H9 (cell line): Measurements from ENCODE around the gene HAGHL. TPM values are rescaled to one million over a fixed set of nuclear protein-coding genes. Genes with fewer than 3 reads are reported as not detected.
A peak's percentile ranks its signal among the peaks of the same experiment; 100 is the strongest.

Source experiments
- DNase-seq: peaks from one replicate; pipeline ENCODE4 v3.0.0-alpha.2; 2017
- H2AFZ ChIP-seq: one replicate; pipeline ENCODE4 v1.6.1; 2013; ENCODE audit warnings: mild to moderate bottlenecking, low read length, control low read depth, moderate library complexity
- H2AK5ac ChIP-seq: 2 replicates; pipeline ENCODE4 v1.6.1; 2013; ENCODE audit warnings: low read length, control low read depth, mixed read lengths; ENCODE audit not compliant: insufficient read length
- H2BK120ac ChIP-seq: one replicate; pipeline ENCODE4 v1.6.1; 2013; ENCODE audit warnings: low read depth, mild to moderate bottlenecking, low read length, control low read depth, inconsistent platforms; ENCODE audit not compliant: poor library complexity, severe bottlenecking
- H2BK12ac ChIP-seq: 2 replicates; pipeline ENCODE4 v1.6.1; 2013; ENCODE audit warnings: low read length, control low read depth, mixed read lengths, low read depth; ENCODE audit not compliant: insufficient read length
- H2BK15ac ChIP-seq: 2 replicates; pipeline ENCODE4 v1.6.1; 2013; ENCODE audit warnings: low read depth, low read length, control low read depth
- H2BK20ac ChIP-seq: one replicate; pipeline ENCODE4 v1.6.1; 2013; ENCODE audit warnings: low read depth, mild to moderate bottlenecking, low read length, control low read depth, inconsistent platforms; ENCODE audit not compliant: poor library complexity, severe bottlenecking
- H2BK5ac ChIP-seq: 2 replicates; pipeline ENCODE4 v1.6.1; 2013; ENCODE audit warnings: low read length, control low read depth, mixed read lengths; ENCODE audit not compliant: insufficient read length
- H3K14ac ChIP-seq: 2 replicates; pipeline ENCODE4 v1.6.1; 2013; ENCODE audit warnings: low read length, control low read depth; ENCODE audit not compliant: insufficient read depth
- H3K18ac ChIP-seq: 2 replicates; pipeline ENCODE4 v1.6.1; 2013; ENCODE audit warnings: low read depth, mild to moderate bottlenecking, mixed read lengths, low read length, control low read depth; ENCODE audit not compliant: insufficient read length
- H3K23ac ChIP-seq: 2 replicates; pipeline ENCODE4 v1.6.1; 2013; ENCODE audit warnings: low read length, control low read depth, mixed read lengths, low read depth; ENCODE audit not compliant: insufficient read length
- H3K23me2 ChIP-seq: 2 replicates; pipeline ENCODE4 v1.6.1; 2013; ENCODE audit warnings: low read depth, mild to moderate bottlenecking, mixed read lengths, low read length, control low read depth; ENCODE audit not compliant: insufficient read length, poor library complexity, severe bottlenecking
- H3K27ac ChIP-seq: 2 replicates; pipeline ENCODE4 v1.5.1; 2013; ENCODE audit warnings: low read length, control low read depth, mixed read lengths, low read depth; ENCODE audit not compliant: insufficient read length
- H3K27me3 ChIP-seq: 2 replicates; pipeline ENCODE4 v1.6.1; 2013; ENCODE audit warnings: low read length, control low read depth, inconsistent platforms; ENCODE audit not compliant: insufficient read depth
- H3K4ac ChIP-seq: 2 replicates; pipeline ENCODE4 v1.6.1; 2013; ENCODE audit warnings: low read depth, mild to moderate bottlenecking, control low read depth, inconsistent platforms, low read length, moderate library complexity
- H3K4me1 ChIP-seq: 2 replicates; pipeline ENCODE4 v1.6.1; 2013; ENCODE audit warnings: low read length, control low read depth, inconsistent platforms; ENCODE audit not compliant: insufficient read depth
- H3K4me2 ChIP-seq: 2 replicates; pipeline ENCODE4 v1.6.1; 2013; ENCODE audit warnings: low read length, control low read depth, mixed read lengths; ENCODE audit not compliant: insufficient read length, insufficient read depth
- H3K56ac ChIP-seq: 2 replicates; pipeline ENCODE4 v1.6.1; 2013; ENCODE audit warnings: low read depth, mild to moderate bottlenecking, mixed read lengths, low read length, control low read depth; ENCODE audit not compliant: insufficient read length
- H3K79me1 ChIP-seq: 2 replicates; pipeline ENCODE4 v1.6.1; 2013; ENCODE audit warnings: low read depth, mild to moderate bottlenecking, moderate library complexity, low read length, control low read depth, inconsistent platforms; ENCODE audit not compliant: insufficient read depth, poor library complexity, severe bottlenecking
- H3K79me2 ChIP-seq: 2 replicates; pipeline ENCODE4 v1.6.1; 2013; ENCODE audit warnings: low read length, control low read depth, inconsistent platforms; ENCODE audit not compliant: insufficient read depth
- H3K9ac ChIP-seq: 2 replicates; pipeline ENCODE4 v1.6.1; 2013; ENCODE audit warnings: low read length, control low read depth, mixed read lengths; ENCODE audit not compliant: insufficient read length; ENCODE audit errors: extremely low read depth
- H3K9me3 ChIP-seq: one replicate; pipeline ENCODE4 v1.6.1; 2013; ENCODE audit warnings: low read depth, low read length, inconsistent platforms; ENCODE audit not compliant: control insufficient read depth
- H3T11ph ChIP-seq: one replicate; pipeline ENCODE4 v1.6.1; 2013; ENCODE audit warnings: mild to moderate bottlenecking, low read length, control low read depth, inconsistent platforms
- H4K20me1 ChIP-seq: one replicate; pipeline ENCODE4 v1.6.1; 2013; ENCODE audit not compliant: control insufficient read depth, insufficient read length, insufficient read depth
- H4K5ac ChIP-seq: 2 replicates; pipeline ENCODE4 v1.6.1; 2013; ENCODE audit warnings: low read depth, mild to moderate bottlenecking, mixed read lengths, low read length, control low read depth; ENCODE audit not compliant: insufficient read length
- H4K8ac ChIP-seq: replicated peaks from 2 replicates; pipeline ENCODE4 v1.6.1; 2013; ENCODE audit warnings: low read length, control low read depth, mixed read lengths, low read depth; ENCODE audit not compliant: insufficient read length
- H4K91ac ChIP-seq: 2 replicates; pipeline ENCODE4 v1.6.1; 2013; ENCODE audit warnings: low read depth, mild to moderate bottlenecking, moderate library complexity, mixed read lengths, low read length, control low read depth; ENCODE audit not compliant: insufficient read length
- H3K27ac Mint-ChIP-seq, 3 experiments: 2 replicates in 2 of 3; 3 replicates in 1 of 3; pipeline ENCODE4 v1.8.0; 2020 to 2021; ENCODE audit warnings: mixed read lengths in 3 of 3, mild to moderate bottlenecking in 1 of 3, moderate library complexity in 1 of 3
- H3K27me3 Mint-ChIP-seq: 2 replicates; pipeline ENCODE4 v1.8.0; 2021; ENCODE audit warnings: low read depth, mild to moderate bottlenecking, moderate library complexity, mixed read lengths
- H3K36me3 Mint-ChIP-seq, 3 experiments: 2 replicates in 2 of 3; 3 replicates in 1 of 3; pipeline ENCODE4 v1.8.0; 2020 to 2021; ENCODE audit warnings: low read depth in 3 of 3, mixed read lengths in 3 of 3; ENCODE audit not compliant: insufficient read depth in 1 of 3
- H3K4me1 Mint-ChIP-seq, 2 experiments: 2 replicates each; pipeline ENCODE4 v1.8.0; 2020; ENCODE audit warnings: mixed read lengths in 2 of 2
- H3K4me3 Mint-ChIP-seq, 2 experiments: 2 replicates in 1 of 2; 3 replicates in 1 of 2; pipeline ENCODE4 v1.8.0; 2020 to 2021; ENCODE audit warnings: mild to moderate bottlenecking in 2 of 2, mixed read lengths in 2 of 2, moderate library complexity in 1 of 2
- H3K9me3 Mint-ChIP-seq, 2 experiments: 2 replicates in 1 of 2; 3 replicates in 1 of 2; pipeline ENCODE4 v1.8.0; 2020; ENCODE audit warnings: mild to moderate bottlenecking in 2 of 2, mixed read lengths in 2 of 2, moderate library complexity in 1 of 2
- CTCF ChIP-seq: fragments of 200-600 bp; sonication (generic); conservative IDR thresholded peaks from 3 replicates; pipeline ENCODE4 v1.8.0; 2021; ENCODE audit warnings: antibody characterized with exemption, mild to moderate bottlenecking
- WGBS: extraction: QIAGEN DNeasy Blood & Tissue Kit; methylation state at CpG from one replicate; pipeline ENCODE4 v1.1.7; 2013; ENCODE audit warnings: missing lambda C conversion rate, low lambda C conversion rate, mixed read lengths; ENCODE audit not compliant: insufficient read length; ENCODE audit errors: extremely low coverage; 5-methylcytosine and 5-hydroxymethylcytosine counted together
- total RNA-seq: library from RNA; stranded (reverse); gene quantifications from 2 replicates; pipeline ENCODE4 v1.2.1, GENCODE V29; 2021

The HAGHL gene
- total RNA-seq, 1 experiment from 2014 or later: 25.2 TPM

GRCh38 chr16:680625-680945 lies 46.3 kb upstream of the HAGHL start:
- no CpG with 5 or more reads among the region's 38 CpGs for WGBS
- no peak overlapping the region for H2AFZ ChIP-seq
- no peak overlapping the region for H2BK20ac ChIP-seq
- H3K27ac ChIP-seq: no peak overlapping the region
- no peak overlapping the region for H2BK5ac ChIP-seq
- H3K18ac ChIP-seq: no peak overlapping the region
- no peak overlapping the region for H3K56ac ChIP-seq
- Mint-ChIP-seq H3K36me3 (peaks cover 14 to 28% (median 26%) of the 10 kb centered on the region in 3 experiments; a peak in 6 of 7 replicates), H3K4me1 (peaks cover 17 to 35% of the 10 kb centered on the region in 2 experiments), H3K4me3 (peak overlapping the region; percentile 81 to 86), H3K27ac (no peak overlapping the region), H3K9me3 (no peaks in the 10 kb centered on the region), H3K27me3 (no peaks in the 10 kb centered on the region; the same call in 1 of the 2 replicates)
- H4K5ac ChIP-seq: no peak overlapping the region
- peak overlapping the region; percentile 71 for H3K4me2 ChIP-seq
- no peak overlapping the region for H3K23ac ChIP-seq
- H3K27me3 ChIP-seq: no peaks in the 10 kb centered on the region
- H3T11ph ChIP-seq: no peak overlapping the region
- TF ChIP-seq CTCF: no peak
- peak overlapping the region; percentile 14 for H3K9ac ChIP-seq
- H4K8ac ChIP-seq: no peak overlapping the region
- no peak overlapping the region for H2BK120ac ChIP-seq
- no peak overlapping the region for H2BK12ac ChIP-seq
- H3K9me3 ChIP-seq: no peaks in the 10 kb centered on the region
- peaks cover 2% of the 10 kb centered on the region; the same call in 1 of the 2 replicates for H3K79me2 ChIP-seq
- H3K4me1 ChIP-seq: no peaks in the 10 kb centered on the region
- DNase-seq: no peak
- H2AK5ac ChIP-seq: no peak overlapping the region
- H3K23me2 ChIP-seq: peaks cover 11% of the 10 kb centered on the region
- no peaks in the 10 kb centered on the region for H4K20me1 ChIP-seq
- H3K14ac ChIP-seq: no peak overlapping the region
- no peak overlapping the region for H2BK15ac ChIP-seq
- no peak overlapping the region for H4K91ac ChIP-seq
- no peak overlapping the region for H3K4ac ChIP-seq
- H3K79me1 ChIP-seq: no peaks in the 10 kb centered on the region
